B cell (primary cell): ENCODE data around the gene GSE1. TPM values are rescaled to one million over a fixed set of nuclear protein-coding genes. Genes with fewer than 3 reads are reported as not detected.
A peak's percentile ranks its signal among the peaks of the same experiment; 100 is the strongest.

ENCODE experiments used
- ATAC-seq: fragments of 200-7000 bp; cut with Tn5 transposase; one replicate; pipeline ENCODE4 v1.10.0; 2021; ENCODE audit warnings: low read depth, mild to moderate bottlenecking, moderate number of reproducible peaks, moderate library complexity
- CTCF ChIA-PET: fragments of 350-600 bp; sonication (Branson Sonifier 250); formaldehyde crosslinking; loops from one replicate; lab custom pipeline; 2021; ENCODE audit warnings: antibody characterized with exemption, inconsistent platforms; lab: Charles Lee
- POLR2A ChIA-PET: fragments of 350-600 bp; sonication (Branson Sonifier 250); formaldehyde crosslinking; loops from one replicate; lab custom pipeline; 2021; ENCODE audit warnings: antibody characterized with exemption; lab: Charles Lee
- DNase-seq: peaks from one replicate; pipeline ENCODE4 v3.0.0; 2013
- H2AFZ ChIP-seq: 2 replicates; pipeline ENCODE4 v1.6.1; 2012; ENCODE audit warnings: mild to moderate bottlenecking, low read depth, low read length; ENCODE audit not compliant: insufficient read depth, poor library complexity, severe bottlenecking
- H3K27ac ChIP-seq, 2 donors: 1 replicate in 1 of 2; 2 replicates in 1 of 2; pipeline ENCODE4 v1.5.1; 2012 to 2013; ENCODE audit warnings: low read length in 2 of 2, mild to moderate bottlenecking in 2 of 2, moderate library complexity in 1 of 2
- H3K27me3 ChIP-seq, 4 experiments: fragments of 200-600 bp in 1 of 4; sonication (generic) in 1 of 4; replicated peaks in 1 of 4; 1 replicate in 2 of 4; 2 replicates in 2 of 4; pipeline versions ENCODE4 v1.6.1 to v1.7.0; 2013 to 2016; ENCODE audit warnings: low read length in 3 of 4, mild to moderate bottlenecking in 2 of 4, mixed read lengths in 1 of 4, moderate library complexity in 1 of 4; ENCODE audit not compliant: insufficient read depth in 4 of 4, control insufficient read depth in 3 of 4; ENCODE audit errors: control extremely low read depth in 1 of 4
- H3K36me3 ChIP-seq, 2 experiments: replicated peaks in 1 of 2; 1 replicate in 1 of 2; 2 replicates in 1 of 2; pipeline versions ENCODE4 v1.6.1 to v1.7.1; 2013; ENCODE audit warnings: low read length in 1 of 2; ENCODE audit not compliant: insufficient read depth in 2 of 2, control insufficient read depth in 1 of 2; ENCODE audit errors: control extremely low read depth in 1 of 2, extremely low read depth in 1 of 2
- H3K4me1 ChIP-seq, 2 donors: fragments of 200-600 bp in 1 of 2; sonication (generic) in 1 of 2; 1 replicate in 1 of 2; 2 replicates in 1 of 2; pipeline versions ENCODE4 v1.5.1 to v1.6.1; 2013 to 2017; ENCODE audit warnings: low read length in 2 of 2; ENCODE audit not compliant: control insufficient read depth in 2 of 2, insufficient read depth in 2 of 2
- H3K4me2 ChIP-seq: replicated peaks from 2 replicates; pipeline ENCODE3; 2012; ENCODE audit warnings: mild to moderate bottlenecking, low read depth, low read length; ENCODE audit not compliant: poor library complexity, severe bottlenecking
- H3K4me3 ChIP-seq, 5 experiments: fragments of 200-600 bp in 1 of 5; sonication (generic) in 1 of 5; 1 replicate in 3 of 5; 2 replicates in 2 of 5; pipeline versions ENCODE4 v1.5.1 to v1.7.0; 2011 to 2016; ENCODE audit warnings: low read length in 4 of 5, mild to moderate bottlenecking in 4 of 5, low read depth in 2 of 5, control low read depth in 1 of 5, moderate library complexity in 1 of 5; ENCODE audit not compliant: insufficient read depth in 1 of 5; ENCODE audit errors: control extremely low read depth in 1 of 5, extremely low read depth in 1 of 5
- H3K79me2 ChIP-seq: fragments of 200-600 bp; sonication (generic); one replicate; pipeline ENCODE4 v1.6.0; 2016; ENCODE audit warnings: low read length; ENCODE audit not compliant: control insufficient read depth, insufficient read depth
- H3K9ac ChIP-seq: fragments of 200-600 bp; sonication (generic); 2 replicates; pipeline ENCODE4 v1.6.1; 2017; ENCODE audit warnings: mild to moderate bottlenecking, low read length, moderate library complexity
- H3K9me3 ChIP-seq, 3 donors: one replicate each; pipeline versions ENCODE4 v1.6.1 to v1.7.1; 2013; ENCODE audit warnings: low read length in 2 of 3; ENCODE audit not compliant: control insufficient read depth in 2 of 3, insufficient read depth in 1 of 3; ENCODE audit errors: control extremely low read depth in 1 of 3
- H4K20me1 ChIP-seq: 2 replicates; pipeline ENCODE4 v1.6.0; 2012; ENCODE audit warnings: mild to moderate bottlenecking, low read length; ENCODE audit not compliant: insufficient read depth, control insufficient read depth, poor library complexity, severe bottlenecking
- H3K27ac Mint-ChIP-seq: one replicate; pipeline ENCODE4 v1.8.0; 2021; ENCODE audit warnings: mixed read lengths
- H3K27me3 Mint-ChIP-seq: one replicate; pipeline ENCODE4 v1.8.0; 2021; ENCODE audit warnings: mixed read lengths
- H3K4me1 Mint-ChIP-seq: one replicate; pipeline ENCODE4 v1.8.0; 2021; ENCODE audit warnings: mixed read lengths
- H3K4me3 Mint-ChIP-seq: one replicate; pipeline ENCODE4 v1.8.0; 2021; ENCODE audit warnings: mixed read lengths
- H3K9me3 Mint-ChIP-seq: one replicate; pipeline ENCODE4 v1.8.0; 2022; ENCODE audit warnings: mixed read lengths; ENCODE audit not compliant: insufficient read depth
- CTCF ChIP-seq: fragments of 200-600 bp; IDR thresholded peaks from one replicate; pipeline ENCODE4 v1.8.0; 2022; ENCODE audit warnings: antibody characterized with exemption, mild to moderate bottlenecking
- EZH2 ChIP-seq: IDR thresholded peaks from 2 replicates; pipeline ENCODE4 v1.6.1; 2012; ENCODE audit warnings: borderline replicate concordance, low read depth, mild to moderate bottlenecking, moderate library complexity, low read length; ENCODE audit not compliant: insufficient read depth, poor library complexity, severe bottlenecking
- WGBS: methylation state at CpG from one replicate; pipeline ENCODE4 v1.1.5; 2013; ENCODE audit warnings: missing lambda C conversion rate; ENCODE audit not compliant: insufficient coverage; 5-methylcytosine and 5-hydroxymethylcytosine counted together
- intact Hi-C: fragments of 100-400 bp; cut with micrococcal nuclease; formaldehyde crosslinking; loops from one replicate; pipeline ENCODE4 v1.10.0; 2022
- polyA plus RNA-seq: library from polyadenylated mRNA; depleted of rRNA; stranded (reverse); fragments of >200 nt; gene quantifications from 2 replicates; pipeline ENCODE4 v1.2.3, GENCODE V29; 2012
- total RNA-seq, 2 donors: library from RNA; stranded (reverse); fragments of 120-200 nt in 1 of 2; gene quantifications; 1 replicate in 1 of 2; 2 replicates in 1 of 2; pipeline versions ENCODE4 v1.2.3 to v1.2.4, GENCODE V29; 2013 to 2022

Gene GSE1
- total and polyA plus RNA-seq, 2 donors (not counting 1 experiment from before 2014, with no cell fraction given), result 57.3 to 76.1 TPM

GRCh38 chr16:85568519-85568918 lies 44.6 kb upstream of the GSE1 start:
- Histone ChIP-seq H2AFZ (no peak overlapping the region), H3K27me3 (no peaks in the 10 kb centered on the region), H3K4me1 (peaks cover 38 to 44% of the 10 kb centered on the region in 2 donors), H3K79me2 (peaks cover 96% of the 10 kb centered on the region), H3K4me2 (peak overlapping the region; percentile 20), H4K20me1 (peaks cover 97% of the 10 kb centered on the region), H3K9me3 (peaks cover 0 to 24% (median 2%) of the 10 kb centered on the region in 3 donors), H3K4me3 (no peak overlapping the region), H3K27ac (no peak overlapping the region), H3K36me3 (peaks cover 0 to 1% of the 10 kb centered on the region in 2 experiments), H3K9ac (no peak overlapping the region)
- ATAC-seq (no peak), DNase-seq (no peak)
- peak overlapping the region; percentile 46 for H3K27ac Mint-ChIP-seq
- ChIA-PET CTCF (interaction anchor here (1.2 to 3.8 kb wide), 4 partner anchors 11 to 148 kb away, joined by 4 to 20 read pairs (median 7); no protein-coding TSS in a partner anchor), POLR2A (interaction anchor here (1.9 kb wide), 1 partner anchor 12 kb away, joined by 5 read pairs; no protein-coding TSS in a partner anchor)
- no peaks in the 10 kb centered on the region for H3K9me3 Mint-ChIP-seq
- TF ChIP-seq CTCF (no peak), EZH2 (no peak)
- intact Hi-C loops, result no loop called here
- no peaks in the 10 kb centered on the region for H3K27me3 Mint-ChIP-seq
- WGBS, result 94% methylated on average over 5 of the region's 8 CpGs
- H3K4me1 Mint-ChIP-seq, result peaks cover 77% of the 10 kb centered on the region
- H3K4me3 Mint-ChIP-seq, result no peak overlapping the region

- Mint-ChIP-seq H3K4me3 (peak overlapping the region; percentile 68), H3K27ac (peak overlapping the region; percentile 84), H3K4me1 (peaks cover 72% of the 10 kb centered on the region), H3K27me3 (no peaks in the 10 kb centered on the region), H3K9me3 (no peaks in the 10 kb centered on the region)
- H3K27me3 ChIP-seq, result no peaks in the 10 kb centered on the region
- peak overlapping the region; percentile 82 for H3K4me2 ChIP-seq
- no peak overlapping the region for H3K4me3 ChIP-seq
- POLR2A ChIA-PET, result no interaction called here
- peak overlapping the region; percentile 43 for H3K9ac ChIP-seq
- CTCF ChIA-PET, result interaction anchor here (1.1 to 3.8 kb wide), 7 partner anchors 11 to 149 kb away, joined by 4 to 20 read pairs (median 6); no protein-coding TSS in a partner anchor
- peaks cover 97% of the 10 kb centered on the region for H4K20me1 ChIP-seq
- WGBS, result 79% methylated on average over 10 of the region's 11 CpGs
- intact Hi-C loops, result no loop called here
- TF ChIP-seq EZH2, result no peak
- TF ChIP-seq CTCF, result no peak
- H3K79me2 ChIP-seq, result peaks cover 96% of the 10 kb centered on the region
- peaks cover 0 to 3% of the 10 kb centered on the region in 2 experiments for H3K36me3 ChIP-seq
- no peak for ATAC-seq
- no peak for DNase-seq
- peaks cover 38 to 44% of the 10 kb centered on the region in 2 donors for H3K4me1 ChIP-seq
- H3K9me3 ChIP-seq, result peaks cover 0 to 24% (median 2%) of the 10 kb centered on the region in 3 donors
- peak overlapping the region in 1 of 2 donors; percentile 70 for H3K27ac ChIP-seq
- H2AFZ ChIP-seq, result no peak overlapping the region
Measured at GRCh38 chr16:85569039-85569614, 44.0 kb upstream of the GSE1 start.
